Stimulated activated naive CD8-positive, alpha-beta T cell treated with anti-CD3 and anti-CD28 coated beads, Interleukin-15, Interleukin-2, amounts not matched to agents 100 ng/mL and 50 ng/mL, for 24 hours (primary cell): Measurements from ENCODE around the gene DGUOK.
A peak's percentile ranks its signal among the peaks of the same experiment; 100 is the strongest.

ENCODE experiments used
- H3K27ac Mint-ChIP-seq: one replicate; pipeline ENCODE4 v1.8.0; 2021; ENCODE audit warnings: mild to moderate bottlenecking, mixed read lengths
- H3K27me3 Mint-ChIP-seq: one replicate; pipeline ENCODE4 v1.8.0; 2021; ENCODE audit warnings: mixed read lengths
- H3K36me3 Mint-ChIP-seq: one replicate; pipeline ENCODE4 v1.8.0; 2021; ENCODE audit warnings: low read depth, mixed read lengths
- H3K4me1 Mint-ChIP-seq: one replicate; pipeline ENCODE4 v1.8.0; 2021; ENCODE audit warnings: low read depth, mixed read lengths
- H3K4me3 Mint-ChIP-seq: one replicate; pipeline ENCODE4 v1.8.0; 2021; ENCODE audit warnings: mild to moderate bottlenecking, mixed read lengths
- H3K9me3 Mint-ChIP-seq: one replicate; pipeline ENCODE4 v1.8.0; 2021; ENCODE audit warnings: mixed read lengths

Gene DGUOK

GRCh38 chr2:73983322-73984202 lies 56.9 kb downstream of the DGUOK start:
- Mint-ChIP-seq H3K27ac (peak overlapping the region; percentile 69), H3K4me1 (peaks cover 79% of the 10 kb centered on the region), H3K36me3 (peaks cover 26% of the 10 kb centered on the region), H3K4me3 (peak overlapping the region; percentile 75), H3K9me3 (no peaks in the 10 kb centered on the region), H3K27me3 (no peaks in the 10 kb centered on the region)

- H3K4me1 Mint-ChIP-seq = peaks cover 79% of the 10 kb centered on the region
- peak within 1 kb of the TSS; percentile 90 for H3K4me3 Mint-ChIP-seq
- no peaks in the 10 kb centered on the region for H3K9me3 Mint-ChIP-seq
- H3K27ac Mint-ChIP-seq = peak within 1 kb of the TSS; percentile 93
- peaks cover 32% of the 10 kb centered on the region for H3K36me3 Mint-ChIP-seq
- no peaks in the 10 kb centered on the region for H3K27me3 Mint-ChIP-seq
These were observed 57.7 kb downstream of the DGUOK start, which contains the start of gene TET3 for GRCh38 chr2:73984203-73984921. Gene TET3 (plus strand): TSS chr2:73984910. CDS start chr2:73986404, 1,494 bp downstream.

DNA sequence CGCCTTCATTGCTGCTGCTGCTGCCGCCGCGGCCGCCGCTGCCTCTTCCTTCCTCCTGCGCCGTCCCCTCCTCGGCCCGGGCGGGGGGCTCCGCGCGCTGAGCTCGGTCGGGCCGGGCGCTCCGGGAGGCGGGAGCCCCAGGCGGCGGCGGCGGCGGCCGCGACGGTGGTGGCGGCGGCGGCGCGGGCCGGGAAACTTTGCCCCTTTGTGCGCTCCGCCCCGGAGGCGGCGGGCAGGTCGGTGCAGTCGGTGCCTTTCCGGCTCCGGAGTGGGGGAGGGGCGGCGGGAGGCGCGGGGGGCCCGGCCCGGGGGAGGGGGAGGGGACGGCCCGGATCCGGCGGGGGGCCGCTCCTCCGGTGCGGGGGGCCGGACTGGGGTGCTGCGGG lies 58.2 kb downstream of the DGUOK start:
- no peaks in the 10 kb centered on the region for H3K9me3 Mint-ChIP-seq
- H3K27me3 Mint-ChIP-seq = no peaks in the 10 kb centered on the region
- no peak overlapping the region for H3K27ac Mint-ChIP-seq
- H3K36me3 Mint-ChIP-seq = peaks cover 38% of the 10 kb centered on the region
- H3K4me3 Mint-ChIP-seq = no peak overlapping the region
- peaks cover 79% of the 10 kb centered on the region for H3K4me1 Mint-ChIP-seq

DNA sequence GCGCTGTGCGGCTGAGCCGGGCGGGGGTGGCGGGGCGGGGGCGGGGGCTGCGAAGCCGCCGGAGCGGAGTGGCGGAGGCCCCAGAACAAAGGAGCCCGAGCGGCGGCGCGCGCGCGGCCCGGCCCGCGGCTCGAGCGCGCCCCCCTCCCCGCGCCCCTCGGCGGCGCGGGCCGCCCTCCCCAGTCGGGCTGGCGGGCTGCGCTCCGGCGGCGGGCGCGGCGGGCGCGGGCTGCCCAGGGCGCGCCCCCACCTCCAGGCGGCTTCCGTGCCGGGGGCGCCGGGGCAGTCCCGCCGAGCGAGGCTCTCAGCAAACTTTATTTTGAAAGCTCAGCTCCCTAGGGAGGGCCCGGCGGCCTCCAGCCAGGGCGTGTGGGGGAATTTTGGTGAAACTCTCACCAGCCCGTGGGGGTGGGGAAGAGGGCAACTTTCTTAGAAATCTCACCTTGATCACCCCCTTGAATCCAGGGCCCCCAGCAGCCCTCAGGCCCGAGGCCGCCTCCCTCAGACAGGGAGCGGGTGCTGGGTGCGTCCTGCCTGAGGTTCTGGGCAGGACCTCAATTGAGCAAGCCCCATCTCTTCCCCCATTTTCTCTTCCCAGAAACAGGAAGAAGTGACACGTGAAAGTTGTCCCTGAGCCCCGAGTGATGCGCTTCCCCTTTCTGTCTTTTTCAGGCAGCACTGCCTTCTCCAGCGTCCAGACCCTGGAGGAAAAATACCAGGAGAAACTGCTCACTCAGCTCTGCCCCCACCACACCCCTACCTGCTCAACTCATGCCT lies 58.8 kb downstream of the DGUOK start:
- Mint-ChIP-seq H3K27me3 (no peaks in the 10 kb centered on the region), H3K4me1 (peaks cover 79% of the 10 kb centered on the region), H3K4me3 (peak overlapping the region; percentile 90), H3K27ac (peak overlapping the region; percentile 93), H3K9me3 (no peaks in the 10 kb centered on the region), H3K36me3 (peaks cover 44% of the 10 kb centered on the region)

GRCh38 chr2:73986085-73986681 lies 59.5 kb downstream of the DGUOK start:
- Mint-ChIP-seq H3K36me3 (peaks cover 50% of the 10 kb centered on the region), H3K27me3 (no peaks in the 10 kb centered on the region), H3K4me1 (peaks cover 76% of the 10 kb centered on the region), H3K27ac (peak overlapping the region; percentile 93), H3K4me3 (peak overlapping the region; percentile 90), H3K9me3 (no peaks in the 10 kb centered on the region)

- Mint-ChIP-seq H3K4me1 (peaks cover 72% of the 10 kb centered on the region), H3K9me3 (no peaks in the 10 kb centered on the region), H3K27me3 (no peaks in the 10 kb centered on the region), H3K27ac (peak overlapping the region; percentile 93), H3K36me3 (peaks cover 61% of the 10 kb centered on the region), H3K4me3 (peak overlapping the region; percentile 90)
These were observed 60.6 kb downstream of the DGUOK start for GRCh38 chr2:73987109-73987947.

DNA sequence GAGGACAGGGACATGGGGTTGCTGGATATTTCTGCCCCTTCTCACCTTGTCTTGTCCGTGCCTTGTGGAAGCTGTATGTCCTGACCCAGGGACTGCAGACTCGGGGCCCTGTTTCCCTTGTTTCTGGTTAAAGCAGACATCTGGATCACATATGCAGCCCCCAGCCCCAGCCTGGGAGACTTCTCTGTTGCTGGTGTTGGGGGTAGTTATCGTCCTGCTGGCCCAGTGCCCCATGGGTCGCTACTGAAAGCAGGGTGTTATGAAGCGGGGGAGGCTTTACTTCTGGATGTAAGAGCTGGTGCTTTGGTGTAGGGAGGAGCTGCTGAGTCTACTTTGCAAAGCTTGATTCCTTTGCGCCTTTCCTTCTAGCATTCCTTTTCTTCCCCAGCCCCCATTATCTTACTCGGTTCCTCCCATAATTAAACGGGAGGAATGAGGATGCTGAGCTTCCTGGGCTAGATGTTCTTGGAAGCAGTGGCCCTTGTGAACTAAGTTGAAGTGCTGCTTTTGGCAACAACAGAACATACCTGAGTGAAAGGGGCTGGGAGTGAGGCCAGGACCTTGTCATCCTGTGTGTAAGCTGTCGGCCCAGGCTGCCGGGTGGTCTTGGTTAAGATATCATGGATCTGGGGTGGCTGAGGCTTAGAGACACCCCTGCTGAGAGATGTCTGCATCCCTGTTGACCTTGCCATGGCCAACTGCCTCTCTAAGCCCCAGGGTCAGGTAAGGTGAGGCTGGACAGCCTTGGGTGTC lies 61.4 kb downstream of the DGUOK start:
- peaks cover 68% of the 10 kb centered on the region for H3K36me3 Mint-ChIP-seq

DNA sequence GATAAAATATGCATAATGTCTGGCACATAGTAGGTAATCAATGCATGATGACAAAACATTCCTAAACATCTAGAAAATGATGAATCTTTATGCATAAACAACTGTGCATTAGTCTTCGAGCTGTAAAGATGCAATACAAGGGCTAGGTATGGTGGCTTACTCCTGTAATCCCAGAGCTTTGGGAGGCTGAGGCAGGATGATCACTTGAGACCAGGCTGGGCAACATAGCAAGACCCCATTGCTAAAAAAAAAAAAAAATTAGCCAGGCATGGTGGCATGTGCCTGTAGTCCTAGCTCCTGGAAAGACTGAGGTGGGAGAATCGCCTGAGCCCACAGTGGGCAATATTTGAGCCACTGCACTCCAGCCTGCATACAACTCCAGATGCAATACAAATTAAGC lies 63.3 kb downstream of the DGUOK start:
- no peaks in the 10 kb centered on the region for H3K27me3 Mint-ChIP-seq
- peaks cover 80% of the 10 kb centered on the region for H3K4me1 Mint-ChIP-seq
- no peaks in the 10 kb centered on the region for H3K9me3 Mint-ChIP-seq
- H3K36me3 Mint-ChIP-seq = peaks cover 78% of the 10 kb centered on the region
- H3K27ac Mint-ChIP-seq = no peak overlapping the region
- H3K4me3 Mint-ChIP-seq = no peak overlapping the region

More for the DNA sequence above, 61.4 kb downstream of the DGUOK start:
- no peaks in the 10 kb centered on the region for H3K9me3 Mint-ChIP-seq
- H3K27me3 Mint-ChIP-seq = no peaks in the 10 kb centered on the region
- H3K4me1 Mint-ChIP-seq = peaks cover 71% of the 10 kb centered on the region
- peak overlapping the region; percentile 3 for H3K27ac Mint-ChIP-seq
- H3K4me3 Mint-ChIP-seq = peak overlapping the region; percentile 90

- H3K27me3 Mint-ChIP-seq = no peaks in the 10 kb centered on the region
- H3K4me3 Mint-ChIP-seq = no peak overlapping the region
- H3K36me3 Mint-ChIP-seq = peaks cover 78% of the 10 kb centered on the region
- peak overlapping the region; percentile 54 for H3K27ac Mint-ChIP-seq
- H3K9me3 Mint-ChIP-seq = no peaks in the 10 kb centered on the region
- H3K4me1 Mint-ChIP-seq = peaks cover 86% of the 10 kb centered on the region
These were observed 63.9 kb downstream of the DGUOK start for GRCh38 chr2:73990531-73990930.

- no peaks in the 10 kb centered on the region for H3K27me3 Mint-ChIP-seq
- H3K36me3 Mint-ChIP-seq = peaks cover 66% of the 10 kb centered on the region
- no peak overlapping the region for H3K27ac Mint-ChIP-seq
- no peak overlapping the region for H3K4me3 Mint-ChIP-seq
- H3K4me1 Mint-ChIP-seq = peaks cover 85% of the 10 kb centered on the region
- no peaks in the 10 kb centered on the region for H3K9me3 Mint-ChIP-seq
These were observed 65.4 kb downstream of the DGUOK start for GRCh38 chr2:73992036-73992435.

DNA sequence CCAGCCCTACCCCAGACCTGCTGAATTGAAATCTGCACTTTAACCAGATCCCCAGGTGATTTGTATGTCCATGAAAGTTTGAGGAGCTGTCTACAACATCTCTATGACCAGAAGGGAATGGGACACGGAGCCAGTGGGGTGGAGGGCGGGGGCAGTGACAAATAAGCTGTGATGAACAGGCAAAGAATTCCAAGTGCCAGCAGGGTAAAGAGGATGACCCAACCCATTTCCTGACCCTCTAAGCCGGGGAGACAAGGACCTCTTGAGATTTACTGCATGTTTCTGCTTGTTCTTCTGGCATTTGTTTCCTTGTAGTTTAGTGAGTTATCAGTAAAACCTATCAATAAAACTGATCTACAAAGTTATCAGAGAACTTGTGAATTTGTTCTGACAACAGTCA lies 66.7 kb downstream of the DGUOK start:
- Mint-ChIP-seq H3K4me1 (peaks cover 84% of the 10 kb centered on the region), H3K36me3 (peaks cover 54% of the 10 kb centered on the region), H3K9me3 (no peaks in the 10 kb centered on the region), H3K4me3 (peak overlapping the region; percentile 10), H3K27me3 (no peaks in the 10 kb centered on the region), H3K27ac (peak overlapping the region; percentile 69)

DNA sequence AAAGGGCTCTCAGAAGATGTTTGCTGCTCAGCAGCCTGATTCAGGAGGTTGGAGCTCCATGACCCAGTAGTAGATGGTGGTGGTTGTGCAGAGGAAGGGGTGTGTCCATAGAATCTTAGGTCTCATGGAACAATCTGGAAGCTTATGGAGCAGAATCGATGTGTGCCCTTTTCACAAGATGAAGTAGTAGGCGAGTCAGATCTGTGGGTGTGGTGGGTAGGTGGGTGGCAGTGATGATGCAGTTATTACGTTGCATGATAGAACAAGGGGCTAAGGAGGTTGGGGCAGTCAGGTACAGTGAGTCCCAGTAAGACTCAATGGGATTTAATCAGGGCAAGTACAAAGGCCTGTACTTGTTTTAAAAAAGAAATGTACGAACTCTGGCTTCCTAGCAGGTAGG lies 67.1 kb downstream of the DGUOK start:
- peak overlapping the region; percentile 10 for H3K4me3 Mint-ChIP-seq
- peaks cover 50% of the 10 kb centered on the region for H3K36me3 Mint-ChIP-seq
- H3K9me3 Mint-ChIP-seq = no peaks in the 10 kb centered on the region

DNA sequence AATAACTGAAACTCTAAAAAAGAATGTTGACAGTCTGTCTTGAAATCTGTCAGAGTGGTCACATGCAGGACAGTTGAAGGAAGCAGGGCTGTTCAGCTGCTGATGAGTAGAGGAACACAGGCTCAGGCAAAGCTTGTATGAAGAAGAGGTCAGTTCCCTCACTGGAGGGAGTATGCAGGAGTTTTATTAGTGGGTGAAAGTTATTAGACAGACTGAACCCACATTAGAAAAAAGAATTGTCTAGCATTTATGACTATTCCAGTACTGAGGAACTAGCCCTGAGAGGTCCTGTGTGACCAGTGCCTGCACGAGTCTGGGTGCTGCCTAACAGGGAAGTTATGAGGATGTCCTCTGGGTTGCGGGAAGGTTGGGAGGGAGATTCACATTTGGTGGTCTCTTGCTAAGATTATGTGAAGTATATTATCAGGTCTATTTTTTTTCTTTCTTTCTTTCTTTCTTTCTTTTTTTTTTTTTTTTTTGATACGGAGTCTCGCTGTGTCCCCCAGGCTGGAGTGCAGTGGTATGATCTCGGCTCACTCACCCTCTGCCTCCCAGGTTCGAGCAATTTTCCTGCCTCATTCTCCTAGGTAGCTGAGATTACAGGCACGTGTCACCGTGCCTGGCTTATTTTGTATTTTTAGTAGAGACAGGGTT lies 67.6 kb downstream of the DGUOK start:
- Mint-ChIP-seq H3K4me1 (peaks cover 84% of the 10 kb centered on the region), H3K27me3 (no peaks in the 10 kb centered on the region), H3K4me3 (peak overlapping the region; percentile 10), H3K36me3 (peaks cover 47% of the 10 kb centered on the region), H3K9me3 (no peaks in the 10 kb centered on the region), H3K27ac (peak overlapping the region; percentile 69)

More for the DNA sequence above, 67.1 kb downstream of the DGUOK start:
- peaks cover 84% of the 10 kb centered on the region for H3K4me1 Mint-ChIP-seq
- no peaks in the 10 kb centered on the region for H3K27me3 Mint-ChIP-seq
- peak overlapping the region; percentile 69 for H3K27ac Mint-ChIP-seq
